MCF 10A (cell line): ENCODE measurements around the gene ZNF343. TPM values are rescaled to one million over a fixed set of nuclear protein-coding genes. Genes with fewer than 3 reads are reported as not detected.

Source experiments
- BruUV-seq: library from RNA; stranded (reverse); fragments of 400-500 nt; replicated peaks from 2 replicates; lab custom pipeline; 2021; lab: Mats Ljungman, UMichigan
- CTCF ChIA-PET: fragments of 300-600 bp; sonication (Branson Sonifier 250); formaldehyde crosslinking; extraction: SDS; loops from one replicate; lab custom pipeline; 2021; ENCODE audit warnings: antibody characterized with exemption, inconsistent platforms; lab: Yijun Ruan, JAX
- POLR2A ChIA-PET: fragments of 300-600, 350-650 bp; sonication (Branson Sonifier 250); formaldehyde crosslinking; extraction: SDS; loops from one replicate; lab custom pipeline; 2020; ENCODE audit warnings: antibody characterized with exemption, inconsistent platforms; lab: Yijun Ruan, JAX
- DNase-seq: peaks from one replicate; pipeline ENCODE4 v3.0.0-alpha.2; 2018; ENCODE audit not compliant: unreplicated experiment
- H3K27ac Mint-ChIP-seq: one replicate; pipeline ENCODE4 v1.8.0; 2022; ENCODE audit warnings: mild to moderate bottlenecking, low read depth, mixed read lengths; ENCODE audit not compliant: unreplicated experiment
- H3K27me3 Mint-ChIP-seq: one replicate; pipeline ENCODE4 v1.8.0; 2022; ENCODE audit warnings: mixed read lengths; ENCODE audit not compliant: insufficient read depth, unreplicated experiment
- H3K36me3 Mint-ChIP-seq: one replicate; pipeline ENCODE4 v1.8.0; 2022; ENCODE audit warnings: mild to moderate bottlenecking, moderate library complexity, mixed read lengths; ENCODE audit not compliant: insufficient read depth, unreplicated experiment
- H3K4me1 Mint-ChIP-seq: one replicate; pipeline ENCODE4 v1.8.0; 2022; ENCODE audit warnings: mixed read lengths; ENCODE audit not compliant: insufficient read depth, unreplicated experiment
- H3K4me3 Mint-ChIP-seq: one replicate; pipeline ENCODE4 v1.8.0; 2022; ENCODE audit warnings: mild to moderate bottlenecking, moderate library complexity, mixed read lengths; ENCODE audit not compliant: unreplicated experiment
- H3K9me3 Mint-ChIP-seq: one replicate; pipeline ENCODE4 v1.8.0; 2022; ENCODE audit warnings: mixed read lengths; ENCODE audit not compliant: unreplicated experiment
- CTCF ChIP-seq: fragments of 200-600 bp; IDR thresholded peaks from one replicate; pipeline ENCODE4 v1.8.0; 2022; ENCODE audit warnings: antibody characterized with exemption, mild to moderate bottlenecking; ENCODE audit not compliant: unreplicated experiment
- intact Hi-C: fragments of 100-400 bp; cut with micrococcal nuclease; formaldehyde crosslinking; loops from 2 replicates; pipeline ENCODE4 v1.14.1; 2022
- total RNA-seq: library from RNA; stranded (reverse); gene quantifications from 2 replicates; pipeline ENCODE4 v1.2.3, GENCODE V29; 2022

Gene ZNF343
- total RNA-seq, 1 experiment from 2014 or later: 16.6 TPM

- Mint-ChIP-seq H3K36me3 (no peaks in the 10 kb centered on the region), H3K27me3 (no peaks in the 10 kb centered on the region), H3K4me1 (no peaks in the 10 kb centered on the region), H3K4me3 (no peak overlapping the region), H3K27ac (no peak overlapping the region), H3K9me3 (no peaks in the 10 kb centered on the region)
- TF ChIP-seq CTCF: no peak
- ChIA-PET POLR2A (interaction anchor here (0.8 to 1.0 kb wide), 2 partner anchors 9 to 134 kb away, joined by 3 to 9 read pairs; partner anchors contain the start of gene NOP56), CTCF (no interaction called here)
- intact Hi-C loops: no loop called here
- no TSS peak for BruUV-seq
- no peak for DNase-seq
Measured at GRCh38 chr20:2518558-2518957, 9.8 kb upstream of the ZNF343 start.

- no peaks in the 10 kb centered on the region for H3K4me1 Mint-ChIP-seq
- H3K27ac Mint-ChIP-seq: no peak overlapping the region
- no TSS peak for BruUV-seq
- DNase-seq: no peak
- intact Hi-C loops: no loop called here
- CTCF ChIA-PET: interaction anchor here (0.7 kb wide), 1 partner anchor 115 kb away, joined by 3 read pairs; no protein-coding TSS in a partner anchor
- no peaks in the 10 kb centered on the region for H3K36me3 Mint-ChIP-seq
- no peaks in the 10 kb centered on the region for H3K9me3 Mint-ChIP-seq
- H3K27me3 Mint-ChIP-seq: no peaks in the 10 kb centered on the region
- no peak overlapping the region for H3K4me3 Mint-ChIP-seq
- POLR2A ChIA-PET: interaction anchor here (0.8 to 1.6 kb wide), 3 partner anchors 8 to 135 kb away, joined by 3 to 9 read pairs (median 4); partner anchors contain the start of genes NOP56 and SNRPB
- no peak for TF ChIP-seq CTCF
Measured at GRCh38 chr20:2518096-2518495, 9.4 kb upstream of the ZNF343 start.

GRCh38 chr20:2516399-2516798 lies 7.7 kb upstream of the ZNF343 start:
- CTCF ChIA-PET: interaction anchor here (0.7 to 0.9 kb wide), 2 partner anchors 37 to 122 kb away, joined by 3 read pairs; no protein-coding TSS in a partner anchor
- Mint-ChIP-seq H3K27me3 (no peaks in the 10 kb centered on the region), H3K9me3 (no peaks in the 10 kb centered on the region), H3K36me3 (no peaks in the 10 kb centered on the region), H3K27ac (no peak overlapping the region), H3K4me1 (no peaks in the 10 kb centered on the region), H3K4me3 (no peak overlapping the region)
- no peak for TF ChIP-seq CTCF
- POLR2A ChIA-PET: interaction anchor here (1.6 kb wide), 1 partner anchor 46 kb away, joined by 4 read pairs; the partner anchor contains the start of gene SNRPB
- intact Hi-C loops: no loop called here
- no TSS peak for BruUV-seq
- no peak for DNase-seq

GRCh38 chr20:2515203-2515602 lies 6.5 kb upstream of the ZNF343 start:
- intact Hi-C loops: no loop called here
- H3K4me1 Mint-ChIP-seq: no peaks in the 10 kb centered on the region
- CTCF ChIA-PET: interaction anchor here (0.6 to 5.3 kb wide), 4 partner anchors 8 to 1865 kb away, joined by 3 to 76 read pairs (median 4); no protein-coding TSS in a partner anchor
- no peaks in the 10 kb centered on the region for H3K27me3 Mint-ChIP-seq
- H3K9me3 Mint-ChIP-seq: no peaks in the 10 kb centered on the region
- DNase-seq: no peak
- POLR2A ChIA-PET: no interaction called here
- no peak for TF ChIP-seq CTCF
- no peaks in the 10 kb centered on the region for H3K36me3 Mint-ChIP-seq
- BruUV-seq: no TSS peak
- no peak overlapping the region for H3K4me3 Mint-ChIP-seq
- H3K27ac Mint-ChIP-seq: no peak overlapping the region
